T-helper 22 cell (primary cell): ENCODE data around the gene PRKN.
"Not testable (repeated sequence)": the region's sequence is repeated elsewhere in the genome, so short reads cannot be mapped to it uniquely, and the experiment has no call there.

Experiments used
- DNase-seq: peaks from one replicate; pipeline ENCODE4 v3.0.0-alpha.2; 2020; ENCODE audit warnings: low read depth

PRKN gene

DNA sequence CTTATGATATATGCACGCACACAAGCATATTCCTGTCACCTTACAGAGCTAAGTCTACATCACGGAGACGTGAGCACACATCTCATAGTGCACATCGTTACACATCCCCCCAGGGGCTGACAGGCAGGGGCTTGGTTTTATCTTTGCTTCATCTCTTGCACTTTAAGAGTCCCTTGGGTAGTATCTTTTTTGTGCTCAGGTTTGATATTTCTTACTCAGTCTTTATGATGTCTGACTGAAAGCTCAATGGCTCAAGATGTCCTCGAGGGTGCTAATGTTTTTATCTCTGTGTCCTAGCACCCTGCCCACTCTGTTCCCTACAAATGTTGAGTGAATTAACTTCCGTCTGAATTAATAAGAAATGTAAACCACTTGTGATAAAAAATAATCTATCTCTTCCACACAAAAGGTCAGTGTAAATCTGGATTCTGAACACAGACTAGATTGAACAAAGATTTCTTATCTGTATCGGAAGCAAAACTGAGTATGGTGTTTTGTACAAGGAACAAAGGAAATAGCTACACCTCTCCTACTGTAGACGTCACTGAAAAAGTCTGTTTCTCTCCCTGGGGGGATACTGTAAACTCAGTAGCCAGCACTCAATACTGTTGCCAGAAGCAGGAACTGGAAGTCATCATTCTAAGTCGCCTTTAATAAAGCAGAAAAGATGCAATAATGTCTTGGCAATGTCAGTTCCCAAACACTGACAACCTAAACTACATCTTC is 195.1 kb downstream of the PRKN start:
- DNase-seq = no peak

DNA sequence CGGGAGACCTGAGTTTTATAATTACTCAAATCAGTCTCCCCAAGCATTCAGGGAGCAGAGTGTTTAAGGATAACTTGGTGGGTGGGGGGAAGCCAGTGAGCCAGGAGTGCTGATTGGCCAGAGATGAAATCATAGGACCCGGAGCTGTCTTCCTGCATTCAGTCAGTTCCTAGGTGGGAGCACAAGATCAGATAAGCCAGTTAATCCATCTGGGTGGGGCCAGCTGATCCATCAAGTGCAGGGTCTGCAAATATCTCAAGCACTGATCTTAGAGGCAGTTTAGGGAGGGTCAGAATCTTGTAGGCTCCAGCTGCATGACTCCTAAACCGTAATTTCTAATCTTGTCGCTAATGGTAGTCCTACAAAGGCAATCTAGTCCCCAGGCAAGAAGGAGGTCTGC is 196.2 kb downstream of the PRKN start:
- not testable (repeated sequence) for DNase-seq

- DNase-seq = no peak
These were observed 199.0 kb downstream of the PRKN start for GRCh38 chr6:162528538-162528937.

GRCh38 chr6:162526960-162527359 is 200.6 kb downstream of the PRKN start:
- DNase-seq = no peak

DNA sequence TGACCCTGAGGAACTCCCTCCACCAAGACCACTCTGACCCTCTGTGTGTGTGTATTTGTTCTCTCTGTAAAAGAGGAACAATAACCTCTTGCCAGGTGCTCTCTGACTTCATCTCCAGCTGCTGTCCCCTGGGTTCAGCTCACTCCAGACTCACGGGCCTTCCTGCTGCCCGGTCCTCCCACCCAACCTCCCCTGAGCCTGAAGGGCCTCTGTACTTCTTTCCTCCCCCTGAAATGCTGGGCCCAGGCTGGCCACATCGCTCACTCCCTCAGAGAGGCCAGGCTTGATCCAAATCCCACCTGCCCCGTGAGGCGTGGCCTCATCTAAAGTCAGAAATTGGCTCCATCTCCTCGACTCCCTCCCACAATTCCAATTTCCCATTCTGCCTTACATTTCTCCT is 202.4 kb downstream of the PRKN start:
- no peak for DNase-seq

GRCh38 chr6:162512744-162513143 is 214.8 kb downstream of the PRKN start:
- DNase-seq = no peak

DNA sequence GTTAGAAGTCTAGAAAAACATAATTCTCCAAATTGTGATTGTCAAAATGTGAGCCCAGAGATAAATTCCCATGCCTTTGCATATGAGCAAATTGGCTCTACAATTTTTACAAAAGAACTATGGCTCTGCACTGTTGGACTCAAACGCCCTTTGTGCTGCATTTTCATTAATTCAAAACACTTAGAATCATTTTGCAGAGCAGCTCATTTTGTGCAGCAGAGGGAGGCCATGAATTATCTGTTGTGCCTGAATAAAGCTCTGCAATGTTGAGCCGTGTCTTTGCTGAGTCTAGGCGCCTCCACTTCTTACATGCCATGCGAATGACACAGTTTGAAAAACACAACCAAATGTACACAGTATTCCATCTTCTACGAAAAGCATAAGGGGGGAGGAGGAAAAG is 230.2 kb downstream of the PRKN start:
- no peak for DNase-seq

DNA sequence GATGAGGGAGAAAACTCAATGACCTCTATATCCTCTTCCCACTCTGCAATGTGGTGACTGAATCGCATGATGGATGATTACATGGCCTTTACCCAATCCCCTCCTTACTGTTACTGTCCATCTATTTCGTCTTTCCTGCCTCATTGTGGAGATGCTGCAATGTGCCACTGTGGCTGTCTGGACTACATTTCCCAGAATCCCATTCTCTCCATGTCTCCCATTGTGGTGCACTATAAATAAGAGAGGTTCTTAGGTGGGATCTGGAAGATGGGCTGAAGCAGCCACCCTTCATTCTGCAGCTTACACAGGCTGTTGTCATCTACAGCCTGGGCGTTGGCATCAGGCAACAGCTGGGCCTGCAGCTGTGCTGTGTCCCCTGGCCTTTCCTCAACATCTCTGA is 233.6 kb downstream of the PRKN start:
- DNase-seq = no peak

DNA sequence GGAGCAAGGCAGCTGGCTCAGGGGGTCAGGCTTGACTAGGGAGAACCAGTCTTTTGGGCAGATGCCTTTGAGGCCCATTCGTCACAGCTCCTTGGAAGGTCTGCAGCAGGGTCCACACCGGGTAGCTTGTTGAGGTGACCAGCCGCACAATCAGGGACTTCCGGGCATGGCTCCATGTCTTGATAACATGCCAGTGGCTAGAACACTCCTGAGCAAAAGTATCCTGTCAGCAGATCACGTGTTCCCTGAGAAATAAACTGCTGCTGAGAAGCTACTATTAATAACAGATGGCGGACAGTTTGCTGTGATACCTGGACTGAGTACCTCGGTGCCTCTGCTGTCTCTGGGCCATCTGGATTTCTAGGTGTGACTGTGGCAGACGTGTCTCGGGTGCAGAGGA is 235.9 kb downstream of the PRKN start:
- no peak for DNase-seq

- no peak for DNase-seq
These were observed 238.2 kb downstream of the PRKN start for GRCh38 chr6:162489101-162489976.

- DNase-seq = no peak
These were observed 239.1 kb downstream of the PRKN start for GRCh38 chr6:162488444-162488843.

DNA sequence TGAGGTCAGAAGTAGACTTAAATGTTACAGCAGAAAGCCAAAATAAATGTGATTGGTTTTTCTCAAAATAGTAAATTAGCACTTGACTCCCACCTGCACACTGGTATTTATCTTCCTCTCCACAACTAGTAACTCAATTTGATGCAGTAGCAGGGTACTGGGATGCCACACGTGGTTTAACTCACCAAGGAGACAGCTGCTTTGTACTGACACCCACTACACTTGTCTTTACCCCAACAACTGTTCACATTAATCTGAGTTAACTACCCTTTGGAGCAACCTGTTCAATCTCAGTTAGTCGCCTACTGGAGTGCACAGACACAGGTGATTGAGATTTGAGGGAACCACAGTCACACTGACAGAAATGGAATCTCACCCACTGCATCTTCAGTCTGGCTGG is 242.1 kb downstream of the PRKN start:
- no peak for DNase-seq

- no peak for DNase-seq
These were observed 245.6 kb downstream of the PRKN start for GRCh38 chr6:162481938-162482337.

- DNase-seq = no peak
These were observed 246.2 kb downstream of the PRKN start for GRCh38 chr6:162481320-162481719.

DNA sequence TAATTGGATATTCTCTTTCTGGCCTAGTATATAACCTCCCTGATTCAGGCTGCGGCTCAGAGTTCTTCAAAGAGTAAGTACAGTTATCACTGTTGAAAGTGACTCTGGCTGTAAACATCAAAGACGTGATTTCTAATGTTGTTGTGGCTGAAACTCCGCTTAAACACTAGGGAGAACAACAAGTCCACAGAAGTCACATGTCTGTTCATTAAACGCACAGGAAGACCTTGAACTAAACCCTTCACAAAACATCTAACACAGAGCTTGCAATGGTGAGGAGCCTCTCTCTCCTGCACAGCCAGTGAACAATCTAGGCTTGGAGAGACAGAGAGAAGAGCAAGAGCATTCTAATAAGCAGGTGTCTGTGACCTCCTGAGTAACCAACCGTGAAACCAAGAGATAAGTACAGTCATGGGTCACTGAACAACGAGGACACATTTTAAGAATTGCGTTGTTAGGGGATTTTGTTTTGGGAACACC is 249.3 kb downstream of the PRKN start:
- DNase-seq = no peak

GRCh38 chr6:162474722-162475121 is 252.8 kb downstream of the PRKN start:
- DNase-seq = no peak

- DNase-seq = no peak
These were observed 255.7 kb downstream of the PRKN start for GRCh38 chr6:162471842-162472241.

- DNase-seq = no peak
These were observed 259.2 kb downstream of the PRKN start for GRCh38 chr6:162468326-162468725.

- DNase-seq = no peak
These were observed 259.9 kb downstream of the PRKN start for GRCh38 chr6:162467679-162468078.

DNA sequence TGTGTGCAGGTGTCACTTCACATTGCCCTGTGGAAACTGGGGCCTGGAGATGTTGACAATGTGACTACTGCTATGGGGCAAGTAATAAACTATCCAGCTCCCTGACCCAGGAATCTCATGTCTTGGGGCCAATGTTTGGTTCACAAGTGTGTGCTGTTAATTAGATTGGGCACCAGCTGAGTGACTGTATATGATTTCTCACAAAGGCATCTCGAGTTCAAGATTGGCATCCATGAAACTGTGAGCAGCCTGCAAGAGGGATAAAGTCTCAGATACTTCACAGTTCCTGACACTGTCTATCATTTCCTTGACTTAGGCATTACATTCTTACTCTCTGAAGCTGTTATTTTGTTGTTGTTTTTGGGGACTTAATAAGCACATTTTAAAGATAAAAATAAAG is 264.0 kb downstream of the PRKN start:
- no peak for DNase-seq

DNA sequence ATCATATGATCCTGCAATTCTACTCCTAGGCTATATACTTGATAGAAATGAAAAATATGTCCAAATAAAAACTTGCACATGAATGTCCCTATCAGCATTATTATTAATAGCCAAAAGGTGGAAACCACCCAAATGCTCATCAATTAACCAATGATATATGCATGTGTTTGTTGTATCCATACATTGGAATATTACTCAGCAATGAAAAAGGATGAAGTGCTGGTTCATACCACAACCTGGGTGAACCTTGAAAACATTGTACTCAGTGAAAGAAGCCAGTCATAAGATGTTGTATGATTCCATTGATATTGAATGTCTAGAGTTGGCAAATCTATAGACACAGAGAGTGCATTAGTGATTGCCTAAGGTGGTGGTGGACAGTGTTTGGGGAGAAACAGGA is 267.6 kb downstream of the PRKN start:
- no peak for DNase-seq

GRCh38 chr6:162450358-162450757 is 277.2 kb downstream of the PRKN start:
- no peak for DNase-seq

GRCh38 chr6:162448294-162448693 is 279.3 kb downstream of the PRKN start:
- no peak for DNase-seq
